Airway epithelial cell (primary cell): Measurements from ENCODE around the gene SYNDIG1L. TPM values are rescaled to one million over a fixed set of nuclear protein-coding genes. Genes with fewer than 3 reads are reported as not detected.

ENCODE experiments used
- total RNA-seq: library from RNA; depleted of rRNA; stranded (reverse); fragments of >200 nt; gene quantifications from 2 replicates; pipeline ENCODE4 v1.2.3, GENCODE V29; 2015

Gene SYNDIG1L
- not detected in 2 replicates for total RNA-seq

GRCh38 chr14:74426202-74426582 is at the start of gene SYNDIG1L:
SYNDIG1L (minus strand) TSS chr14:74426210; CDS start chr14:74409744, 16,466 bp downstream.

Other genes starting within 250 kb of the SYNDIG1L start
- gene VSX2, start 186.8 kb downstream of the SYNDIG1L start, total RNA-seq, result not detected in 2 replicates
- 18.1 and 25.5 TPM in 2 replicates for gene ABCD4, start 123.3 kb downstream of the SYNDIG1L start, total RNA-seq
- not detected in 2 replicates for gene VRTN, start 77.7 kb downstream of the SYNDIG1L start, total RNA-seq
- gene NPC2, start 67.1 kb upstream of the SYNDIG1L start, total RNA-seq, result 325 and 369 TPM in 2 replicates
- 9.0 and 30.7 TPM in 2 replicates for gene ISCA2, start 67.6 kb upstream of the SYNDIG1L start, total RNA-seq
- gene LTBP2, start 186.0 kb upstream of the SYNDIG1L start, total RNA-seq, result 21.2 and 28.1 TPM in 2 replicates